GM12873 (cell line): ENCODE data around the gene ZMYM4.

Source experiments
- TF ChIP-seq, protein P1 (sequence below): IDR thresholded peaks from 2 replicates; pipeline ENCODE4 v1.5.1; 2012; ENCODE audit warnings: low read depth, mild to moderate bottlenecking, moderate library complexity, low read length, control low read depth; ENCODE audit not compliant: insufficient read depth; ENCODE audit errors: missing control alignments

The ZMYM4 gene

DNA sequence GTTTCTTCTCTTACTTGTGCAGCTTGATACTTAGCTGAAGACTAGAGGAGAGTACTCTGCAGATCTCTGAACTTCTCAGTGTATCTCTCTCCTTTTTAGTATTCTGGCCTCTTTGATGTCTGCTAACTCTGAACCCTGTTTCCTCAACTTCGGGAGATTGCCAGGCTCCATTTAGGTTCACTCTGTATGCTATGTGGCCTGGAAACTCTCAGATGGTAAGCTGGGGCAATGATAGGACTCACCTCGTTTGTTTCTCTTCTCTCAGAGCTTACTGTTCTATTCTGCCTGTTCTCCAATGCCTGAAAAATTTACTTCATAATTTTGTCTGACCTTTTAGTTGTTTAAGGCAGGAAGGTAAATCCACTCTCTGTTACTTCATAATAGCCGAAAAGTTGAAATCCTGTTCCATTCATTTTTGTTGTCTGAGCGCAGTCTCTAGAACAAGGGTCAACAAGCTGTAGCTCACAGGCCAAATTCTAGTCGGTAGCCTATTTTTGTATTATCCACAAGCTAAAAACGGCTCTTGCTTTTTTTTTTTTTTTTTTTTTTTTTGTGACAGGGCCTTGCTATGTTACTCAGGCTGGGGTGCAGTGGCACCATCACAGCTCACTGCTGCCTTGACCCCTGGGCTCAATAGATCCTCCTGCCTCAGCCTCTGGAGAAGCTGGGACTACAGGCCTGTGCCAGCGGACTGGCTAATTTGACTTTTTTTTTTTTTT, 33.3 kb downstream of the ZMYM4 start:
- TF ChIP-seq, protein P1, sequence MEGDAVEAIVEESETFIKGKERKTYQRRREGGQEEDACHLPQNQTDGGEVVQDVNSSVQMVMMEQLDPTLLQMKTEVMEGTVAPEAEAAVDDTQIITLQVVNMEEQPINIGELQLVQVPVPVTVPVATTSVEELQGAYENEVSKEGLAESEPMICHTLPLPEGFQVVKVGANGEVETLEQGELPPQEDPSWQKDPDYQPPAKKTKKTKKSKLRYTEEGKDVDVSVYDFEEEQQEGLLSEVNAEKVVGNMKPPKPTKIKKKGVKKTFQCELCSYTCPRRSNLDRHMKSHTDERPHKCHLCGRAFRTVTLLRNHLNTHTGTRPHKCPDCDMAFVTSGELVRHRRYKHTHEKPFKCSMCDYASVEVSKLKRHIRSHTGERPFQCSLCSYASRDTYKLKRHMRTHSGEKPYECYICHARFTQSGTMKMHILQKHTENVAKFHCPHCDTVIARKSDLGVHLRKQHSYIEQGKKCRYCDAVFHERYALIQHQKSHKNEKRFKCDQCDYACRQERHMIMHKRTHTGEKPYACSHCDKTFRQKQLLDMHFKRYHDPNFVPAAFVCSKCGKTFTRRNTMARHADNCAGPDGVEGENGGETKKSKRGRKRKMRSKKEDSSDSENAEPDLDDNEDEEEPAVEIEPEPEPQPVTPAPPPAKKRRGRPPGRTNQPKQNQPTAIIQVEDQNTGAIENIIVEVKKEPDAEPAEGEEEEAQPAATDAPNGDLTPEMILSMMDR: no peak

DNA sequence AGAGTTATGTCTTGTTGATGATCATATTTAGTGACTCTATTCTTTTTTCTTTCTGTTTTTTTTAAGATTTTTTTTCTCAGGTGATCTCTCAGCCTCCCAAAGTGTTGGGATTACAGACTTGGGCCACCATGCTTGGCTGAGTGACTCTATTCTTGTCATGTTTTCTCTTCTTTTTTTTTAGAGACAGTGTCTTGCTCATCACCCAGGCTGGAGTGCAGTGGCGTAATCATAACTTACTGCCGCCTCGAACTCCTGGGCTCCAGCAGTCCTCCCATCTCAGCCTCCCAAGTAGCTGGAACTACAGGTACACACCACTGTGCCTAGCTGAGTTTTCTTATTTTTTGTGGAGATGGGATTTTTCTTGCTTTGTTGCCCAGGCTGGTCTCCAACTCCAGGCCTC, 36.9 kb downstream of the ZMYM4 start:
- TF ChIP-seq, protein P1: no peak

DNA sequence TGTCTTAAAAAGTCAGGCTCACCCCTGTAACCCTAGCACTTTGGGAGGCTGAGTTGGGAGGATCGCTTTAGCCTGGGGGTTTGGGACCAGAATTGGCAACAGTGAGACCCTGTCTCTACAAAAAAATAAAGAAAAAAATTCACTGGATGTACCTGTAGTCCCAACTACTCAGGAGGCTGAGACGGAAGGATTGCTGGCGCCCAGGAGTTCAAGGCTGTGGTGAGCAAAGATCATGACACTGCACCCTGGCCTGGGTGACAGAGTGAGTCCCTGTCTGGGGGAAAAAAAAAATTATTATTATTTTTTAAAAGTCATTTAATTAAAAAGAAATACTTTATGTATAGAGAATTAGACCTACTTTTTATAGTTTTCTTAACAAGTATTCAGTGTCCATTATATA, 47.1 kb downstream of the ZMYM4 start:
- TF ChIP-seq, protein P1: no peak

DNA sequence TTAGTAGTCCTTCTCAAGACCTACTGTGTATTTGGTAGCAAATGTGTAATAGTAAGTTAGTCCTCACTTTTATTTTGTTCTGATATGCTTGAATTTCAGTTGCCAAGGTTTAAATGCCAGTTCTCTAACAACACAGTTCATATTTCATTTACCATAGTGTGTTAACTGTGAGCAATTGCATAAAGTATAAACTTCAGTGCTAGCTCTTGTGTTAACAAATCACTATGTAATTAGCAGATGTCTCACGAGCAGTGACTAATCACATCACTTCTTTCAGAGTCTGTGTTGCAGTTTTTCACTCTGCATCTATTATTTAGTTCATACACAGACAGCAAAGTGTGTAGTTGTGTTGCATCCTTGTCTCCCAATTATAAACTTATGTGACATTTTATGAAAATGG, 47.8 kb downstream of the ZMYM4 start:
- TF ChIP-seq, protein P1: no peak

DNA sequence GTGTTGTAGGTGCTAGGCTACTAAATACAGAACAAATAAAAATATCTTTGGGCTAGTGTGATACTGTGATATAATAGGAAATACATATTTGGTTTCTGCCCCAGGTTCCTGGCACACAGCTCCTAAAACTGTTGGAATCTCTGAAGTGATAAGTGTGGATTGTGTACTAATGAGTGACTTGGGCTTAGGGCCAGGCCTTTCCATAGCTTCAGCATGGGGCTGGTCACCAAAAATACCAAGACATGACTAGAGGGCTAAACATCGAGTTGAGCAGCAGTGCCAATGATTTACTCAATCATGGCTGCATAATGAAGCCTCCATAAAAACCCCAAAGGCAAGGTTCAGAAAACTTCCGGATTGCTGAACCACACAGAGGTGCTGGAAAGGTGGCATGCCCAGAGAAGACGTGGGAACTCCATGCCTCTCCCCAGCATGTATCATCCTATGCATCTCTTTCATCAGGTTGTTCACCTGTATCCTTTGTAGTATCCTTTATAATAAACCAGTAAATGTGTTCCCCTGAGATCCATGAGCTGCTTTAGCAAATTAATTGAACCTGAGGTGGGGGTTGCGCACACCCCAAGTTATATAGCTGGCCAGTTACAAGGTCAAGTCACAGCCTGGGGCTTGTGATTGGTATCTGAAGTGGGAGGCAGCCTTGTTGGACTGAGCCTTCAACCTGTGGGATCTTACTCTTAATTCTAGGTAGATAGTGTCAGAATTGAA, 51.6 kb downstream of the ZMYM4 start:
- TF ChIP-seq, protein P1: no peak

DNA sequence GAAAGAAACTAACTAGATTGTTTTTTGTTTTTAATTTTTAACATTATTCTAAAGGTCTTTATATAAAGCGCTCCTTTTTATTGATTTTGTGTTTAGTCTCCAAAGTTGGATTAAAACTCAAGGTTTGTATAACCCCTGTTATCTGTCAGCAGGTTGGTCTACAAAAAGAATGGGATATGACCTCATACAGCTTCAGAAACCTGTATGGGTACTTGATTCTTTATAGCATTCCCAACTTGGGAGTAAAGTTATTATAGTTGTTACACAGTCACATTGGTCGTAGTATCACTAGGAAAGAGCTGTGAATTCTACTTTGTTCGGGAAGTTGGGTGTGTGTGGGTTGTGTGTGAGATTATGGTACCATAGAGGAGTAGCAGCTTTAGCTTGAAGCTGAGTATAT, 52.4 kb downstream of the ZMYM4 start:
- TF ChIP-seq, protein P1: no peak

DNA sequence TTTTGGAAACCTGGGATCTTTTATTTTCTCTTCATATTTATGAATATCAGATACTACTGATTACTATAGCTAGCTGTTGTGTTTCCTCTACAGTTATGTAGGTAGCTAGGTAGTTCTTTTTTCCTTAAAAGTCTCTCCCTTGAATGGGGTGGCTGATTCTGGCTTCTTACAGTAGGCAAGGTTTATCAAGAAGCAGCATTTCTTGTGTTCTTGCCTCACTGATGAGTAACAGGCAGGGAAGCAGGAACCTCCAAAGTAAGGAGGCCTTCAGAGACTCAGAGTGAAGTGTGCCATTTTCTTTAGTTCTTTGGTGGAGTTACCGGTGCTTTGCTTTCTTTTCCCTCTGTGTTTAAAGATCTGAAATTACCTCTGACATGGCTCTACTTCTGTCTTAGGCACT, 56.0 kb downstream of the ZMYM4 start:
- TF ChIP-seq, protein P1: no peak
